Cardiac muscle cell (in vitro differentiated cells and primary cell): ENCODE measurements around the gene IFRD2. TPM values are rescaled to one million over a fixed set of nuclear protein-coding genes. Genes with fewer than 3 reads are reported as not detected.
A peak's percentile ranks its signal among the peaks of the same experiment; 100 is the strongest.

Experiments used
- DNase-seq, 2 donors: peaks; one replicate each; pipeline versions ENCODE4 v3.0.0 to v3.0.0-alpha.2; 2010 to 2017; ENCODE audit warnings: low read depth in 1 of 2, low spot score in 1 of 2
- H3K27ac ChIP-seq: fragments of 200-600 bp; sonication (generic); 2 replicates; pipeline ENCODE4 v1.5.1; 2016
- H3K27me3 ChIP-seq: fragments of 200-600 bp; sonication (generic); 2 replicates; pipeline ENCODE4 v1.6.0; 2016; ENCODE audit warnings: control low read depth
- H3K36me3 ChIP-seq: fragments of 200-600 bp; sonication (generic); 2 replicates; pipeline ENCODE4 v1.5.1; 2016; ENCODE audit warnings: control low read depth
- H3K4me1 ChIP-seq: fragments of 200-600 bp; sonication (generic); 2 replicates; pipeline ENCODE4 v1.8.1; 2017; ENCODE audit warnings: low read depth, mild to moderate bottlenecking, mixed run types
- H3K4me3 ChIP-seq: fragments of 200-600 bp; sonication (generic); 2 replicates; pipeline ENCODE4 v1.5.1; 2016; ENCODE audit warnings: mild to moderate bottlenecking
- H3K9me3 ChIP-seq: fragments of 200-600 bp; sonication (generic); 2 replicates; pipeline ENCODE4 v1.5.1; 2017; ENCODE audit warnings: low read depth, mild to moderate bottlenecking, control low read depth
- CTCF ChIP-seq: IDR thresholded peaks from 2 replicates; pipeline ENCODE4 v1.5.1; 2012; ENCODE audit warnings: low read depth, mild to moderate bottlenecking, low read length
- polyA plus RNA-seq: library from polyadenylated mRNA; unstranded; fragments of >200 nt; fragmentation: Nextera tagmentation; extraction: Ambion mirVana; gene quantifications from 2 replicates; pipeline ENCODE4 v1.2.1, GENCODE V29; 2016
- total RNA-seq: library from RNA; depleted of rRNA; stranded (reverse); fragments of >200 nt; gene quantifications from 2 replicates; pipeline ENCODE4 v1.2.3, GENCODE V29; 2016

IFRD2 gene
- total and polyA plus RNA-seq, 2 experiments from 2014 or later = 61.0 to 110 TPM

- Histone ChIP-seq H3K36me3 (no peaks in the 10 kb centered on the region), H3K9me3 (no peaks in the 10 kb centered on the region), H3K4me1 (peaks cover 10% of the 10 kb centered on the region), H3K27ac (no peak overlapping the region), H3K27me3 (no peaks in the 10 kb centered on the region), H3K4me3 (no peak overlapping the region)
- no peak for DNase-seq
- TF ChIP-seq CTCF = no peak
These were observed 2.5 kb upstream of the IFRD2 start for GRCh38 chr3:50294492-50295403.

GRCh38 chr3:50294089-50294488, 1.9 kb upstream of the IFRD2 start:
- no peak for DNase-seq
- Histone ChIP-seq H3K9me3 (no peaks in the 10 kb centered on the region), H3K27ac (no peak overlapping the region), H3K4me3 (no peak overlapping the region), H3K4me1 (peaks cover 10% of the 10 kb centered on the region), H3K36me3 (no peaks in the 10 kb centered on the region), H3K27me3 (no peaks in the 10 kb centered on the region)
- no peak for TF ChIP-seq CTCF

GRCh38 chr3:50293079-50293801, 1.0 kb upstream of the IFRD2 start:
- TF ChIP-seq CTCF = no peak
- no peaks in the 10 kb centered on the region for H3K27me3 ChIP-seq
- peaks cover 4% of the 10 kb centered on the region for H3K4me1 ChIP-seq
- no peak overlapping the region for H3K4me3 ChIP-seq
- no peaks in the 10 kb centered on the region for H3K36me3 ChIP-seq
- no peaks in the 10 kb centered on the region for H3K9me3 ChIP-seq
- DNase-seq = no peak
- peak overlapping the region; percentile 52 for H3K27ac ChIP-seq

GRCh38 chr3:50290161-50290641, 2.0 kb downstream of the IFRD2 start:
- Histone ChIP-seq H3K36me3 (no peaks in the 10 kb centered on the region), H3K27ac (no peak overlapping the region), H3K27me3 (no peaks in the 10 kb centered on the region), H3K9me3 (no peaks in the 10 kb centered on the region), H3K4me1 (peaks cover 4% of the 10 kb centered on the region), H3K4me3 (no peak overlapping the region)
- no peak for TF ChIP-seq CTCF
- no peak for DNase-seq

- no peaks in the 10 kb centered on the region for H3K36me3 ChIP-seq
- peaks cover 4% of the 10 kb centered on the region for H3K4me1 ChIP-seq
- DNase-seq = no peak
- no peak overlapping the region for H3K4me3 ChIP-seq
- H3K9me3 ChIP-seq = no peaks in the 10 kb centered on the region
- no peak overlapping the region for H3K27ac ChIP-seq
- no peaks in the 10 kb centered on the region for H3K27me3 ChIP-seq
- TF ChIP-seq CTCF = no peak
These were observed 3.1 kb downstream of the IFRD2 start for GRCh38 chr3:50289130-50289529.
